Body of pancreas (tissue), 4 donors: ENCODE data around the gene HES7. TPM values are rescaled to one million over a fixed set of nuclear protein-coding genes. Genes with fewer than 3 reads are reported as not detected.
A peak's percentile ranks its signal among the peaks of the same experiment; 100 is the strongest.
"Not testable (repeated sequence)": the region's sequence is repeated elsewhere in the genome, so short reads cannot be mapped to it uniquely, and the experiment has no call there.

Experiments used
- ATAC-seq: fragments of 150-250 bp; one replicate; pipeline ENCODE4 v1.9.1; 2016
- DNase-seq, 4 donors: peaks; one replicate each; pipeline ENCODE4 v3.0.0-alpha.2; 2019
- H3K27ac ChIP-seq, 4 donors: fragments of 200-600 bp; sonication (generic); 1 replicate in 3 of 4; 2 replicates in 1 of 4; pipeline versions ENCODE4 v1.5.1 to v1.6.1; 2016 to 2019; ENCODE audit warnings: mild to moderate bottlenecking in 1 of 4, mixed read lengths in 1 of 4, moderate library complexity in 1 of 4
- H3K27me3 ChIP-seq, 2 donors: fragments of 200-600 bp; sonication (generic); one replicate each; pipeline ENCODE4 v1.6.0; 2016; ENCODE audit warnings: mild to moderate bottlenecking in 1 of 2
- H3K36me3 ChIP-seq, 2 donors: fragments of 200-600 bp; sonication (generic); replicated peaks in 1 of 2; 2 replicates each; pipeline ENCODE4 v1.5.1; 2016; ENCODE audit warnings: low read depth in 2 of 2; ENCODE audit not compliant: insufficient read depth in 1 of 2
- H3K4me1 ChIP-seq: fragments of 200-600 bp; sonication (generic); one replicate; pipeline ENCODE4 v1.6.0; 2016
- H3K4me3 ChIP-seq, 2 donors: fragments of 200-600 bp; sonication (generic); 1 replicate in 1 of 2; 2 replicates in 1 of 2; pipeline ENCODE4 v1.5.1; 2016 to 2019
- H3K9me3 ChIP-seq, 3 donors: fragments of 200-600 bp; sonication (generic); 1 replicate in 2 of 3; 2 replicates in 1 of 3; pipeline ENCODE4 v1.5.1; 2016
- POLR2A ChIP-seq, 3 donors: fragments of 450-650 bp; IDR thresholded peaks; one replicate each; pipeline ENCODE4 v1.6.1; 2016; ENCODE audit warnings: antibody characterized with exemption in 3 of 3, mild to moderate bottlenecking in 2 of 3
- whole genome bisulfite sequencing, 2 donors: methylation state at CpG; one replicate each; pipeline ENCODE4 v1.1.5; 2017; 5-methylcytosine and 5-hydroxymethylcytosine counted together
- intact Hi-C: fragments of 100-400 bp; cut with DNase I; formaldehyde crosslinking; loops from one replicate; pipeline ENCODE4 v1.15.1; 2023
- total RNA-seq, 2 donors: library from RNA; depleted of rRNA; stranded (reverse); fragments of >200 nt; gene quantifications; one replicate each; pipeline ENCODE4 v1.1.0, GENCODE V29; 2016
- TF ChIP-seq, protein P1 (sequence below), 7 experiments: fragments of 450-650 bp in 4 of 7; fragments of 200-600 bp in 3 of 7; sonication (generic) in 3 of 7; IDR thresholded peaks; one replicate each; pipeline ENCODE4 v1.5.1; 2016 to 2019; ENCODE audit warnings: antibody characterized with exemption in 7 of 7

The HES7 gene
- total RNA-seq = not detected

DNA sequence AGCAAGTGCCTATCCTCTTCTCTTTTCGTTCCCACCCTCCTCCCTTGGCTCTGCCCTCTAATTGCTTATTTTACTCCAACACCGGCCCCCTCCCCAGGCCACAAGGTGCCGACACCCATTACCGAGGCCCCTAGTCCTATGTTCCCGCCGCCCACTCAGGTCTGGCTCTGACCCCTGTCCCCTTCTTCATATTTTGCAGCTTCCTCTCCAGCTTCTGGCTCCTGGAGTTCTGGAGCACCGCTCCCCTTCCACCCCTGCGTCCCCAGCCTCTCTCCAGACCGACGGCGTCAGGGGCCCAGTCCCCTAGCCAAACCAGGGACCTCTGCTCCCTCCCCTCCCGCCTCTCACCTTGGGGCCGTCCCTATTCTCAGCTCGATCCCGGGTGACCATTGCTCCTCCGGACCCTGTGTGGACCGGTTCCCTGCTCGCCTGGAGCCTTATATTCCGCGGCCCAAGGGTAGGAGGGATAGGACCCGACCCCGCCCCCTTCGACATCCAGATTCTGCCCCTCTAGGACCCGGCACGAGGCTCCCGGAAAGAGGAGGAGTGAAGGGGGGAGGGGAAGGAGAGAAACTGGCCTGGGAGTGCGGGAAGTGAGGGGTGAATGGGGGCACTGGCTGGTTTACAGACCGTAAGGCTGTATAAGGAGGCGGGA, at the start of gene HES7:
Gene HES7 (minus strand): TSS at position 412 of the 655 bp plus-strand sequence. CDS start 22 bp downstream, at position 390.
- WGBS, 2 donors = 2 to 3% methylated on average over 29 of the region's 29 CpGs
- intact Hi-C loops = no loop called here
- no peak for ATAC-seq
- no peak for TF ChIP-seq POLR2A (IDR thresholded peaks at IDR 0.05)
- TF ChIP-seq, protein P1, sequence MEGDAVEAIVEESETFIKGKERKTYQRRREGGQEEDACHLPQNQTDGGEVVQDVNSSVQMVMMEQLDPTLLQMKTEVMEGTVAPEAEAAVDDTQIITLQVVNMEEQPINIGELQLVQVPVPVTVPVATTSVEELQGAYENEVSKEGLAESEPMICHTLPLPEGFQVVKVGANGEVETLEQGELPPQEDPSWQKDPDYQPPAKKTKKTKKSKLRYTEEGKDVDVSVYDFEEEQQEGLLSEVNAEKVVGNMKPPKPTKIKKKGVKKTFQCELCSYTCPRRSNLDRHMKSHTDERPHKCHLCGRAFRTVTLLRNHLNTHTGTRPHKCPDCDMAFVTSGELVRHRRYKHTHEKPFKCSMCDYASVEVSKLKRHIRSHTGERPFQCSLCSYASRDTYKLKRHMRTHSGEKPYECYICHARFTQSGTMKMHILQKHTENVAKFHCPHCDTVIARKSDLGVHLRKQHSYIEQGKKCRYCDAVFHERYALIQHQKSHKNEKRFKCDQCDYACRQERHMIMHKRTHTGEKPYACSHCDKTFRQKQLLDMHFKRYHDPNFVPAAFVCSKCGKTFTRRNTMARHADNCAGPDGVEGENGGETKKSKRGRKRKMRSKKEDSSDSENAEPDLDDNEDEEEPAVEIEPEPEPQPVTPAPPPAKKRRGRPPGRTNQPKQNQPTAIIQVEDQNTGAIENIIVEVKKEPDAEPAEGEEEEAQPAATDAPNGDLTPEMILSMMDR (IDR thresholded peaks at IDR 0.05) = no peak
- H3K36me3 ChIP-seq = no peaks in the 10 kb centered on the region
- H3K27ac ChIP-seq = no peak within 1 kb of the TSS
- DNase-seq = peak in 2 of 4 donors; percentile 16
- H3K4me3 ChIP-seq = no peak within 1 kb of the TSS
- H3K4me1 ChIP-seq = peaks cover 71% of the 10 kb centered on the region
- H3K9me3 ChIP-seq = no peaks in the 10 kb centered on the region
- peaks cover 0 to 29% of the 10 kb centered on the region in 2 donors for H3K27me3 ChIP-seq

- WGBS, 2 donors = 0 to 1% methylated on average over 23 of the region's 23 CpGs
- peak overlapping the region; percentile 85 to 99 (median 94) for H3K27ac ChIP-seq
- peak; percentile 99 to 100 (median 100) for TF ChIP-seq POLR2A (IDR thresholded peaks at IDR 0.05)
- TF ChIP-seq, protein P1 (IDR thresholded peaks at IDR 0.05) = peak in 2 of 7 experiments; percentile 12 to 15
- H3K27me3 ChIP-seq = no peaks in the 10 kb centered on the region
- H3K9me3 ChIP-seq = no peaks in the 10 kb centered on the region
- H3K4me1 ChIP-seq = peaks cover 40% of the 10 kb centered on the region
- ATAC-seq (peak; percentile 88), DNase-seq (peak; percentile 83 to 94 (median 88))
- no peaks in the 10 kb centered on the region for H3K36me3 ChIP-seq
- H3K4me3 ChIP-seq = peak overlapping the region in 1 of 2 donors; percentile 8
- intact Hi-C loops = no loop called here
Observed at GRCh38 chr17:8173056-8173870, 49.4 kb upstream of the HES7 start.

GRCh38 chr17:8170186-8170585, 46.3 kb upstream of the HES7 start:
- H3K27me3 ChIP-seq, intact Hi-C loops, H3K27ac ChIP-seq, ATAC-seq, H3K9me3 ChIP-seq, H3K4me3 ChIP-seq, DNase-seq, H3K36me3 ChIP-seq: not testable (repeated sequence)
- whole genome bisulfite sequencing, 2 donors = 91 to 92% methylated on average over 14 to 19 of the region's 19 CpGs
- H3K4me1 ChIP-seq = peaks cover 22% of the 10 kb centered on the region

DNA sequence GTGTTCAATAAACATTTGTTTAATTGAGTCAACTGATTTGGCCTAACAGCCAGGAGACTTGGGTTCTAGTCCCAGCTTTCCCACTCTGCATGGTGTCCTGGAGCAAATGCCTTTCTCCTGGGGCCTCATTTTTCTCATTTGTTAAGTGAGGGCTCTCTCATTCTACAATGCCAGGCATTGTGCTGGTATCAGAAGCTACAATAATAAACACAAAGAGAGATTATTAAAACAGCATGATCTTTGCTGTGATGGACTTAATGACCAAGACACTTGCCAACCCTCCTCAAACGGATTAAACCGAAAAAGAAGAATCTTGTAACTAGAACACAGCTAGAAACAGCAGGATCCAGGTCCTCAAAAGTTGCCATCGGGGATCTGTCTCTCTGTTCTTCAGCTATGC, 43.6 kb upstream of the HES7 start:
- H3K4me3 ChIP-seq = no peak overlapping the region
- H3K27me3 ChIP-seq = no peaks in the 10 kb centered on the region
- H3K27ac ChIP-seq = no peak overlapping the region
- no peaks in the 10 kb centered on the region for H3K9me3 ChIP-seq
- peaks cover 19% of the 10 kb centered on the region for H3K4me1 ChIP-seq
- intact Hi-C loops = no loop called here
- WGBS, 2 donors = 65 to 72% methylated on average over 3 of the region's 3 CpGs
- H3K36me3 ChIP-seq = no peaks in the 10 kb centered on the region
- no peak for ATAC-seq
- no peak for DNase-seq
- TF ChIP-seq POLR2A (IDR thresholded peaks at IDR 0.05) = no peak
- TF ChIP-seq, protein P1 (IDR thresholded peaks at IDR 0.05) = no peak

- Histone ChIP-seq H3K9me3 (no peaks in the 10 kb centered on the region), H3K4me3 (no peak overlapping the region), H3K27ac (no peak overlapping the region), H3K36me3 (no peaks in the 10 kb centered on the region), H3K4me1 (peaks cover 20% of the 10 kb centered on the region), H3K27me3 (no peaks in the 10 kb centered on the region)
- TF ChIP-seq, protein P1 (IDR thresholded peaks at IDR 0.05) = no peak
- no peak for TF ChIP-seq POLR2A (IDR thresholded peaks at IDR 0.05)
- no peak for DNase-seq
- intact Hi-C loops = no loop called here
- 89 to 93% methylated on average over 6 of the region's 6 CpGs for WGBS, 2 donors
- no peak for ATAC-seq
Observed at GRCh38 chr17:8166731-8167130, 42.8 kb upstream of the HES7 start.
